NCI-H2227 treated with DMSO at 0.1 percent for 48 hours (cell line): ENCODE results near the gene SLC1A3.

ENCODE experiments used
- DNase-seq: peaks from one replicate; lab custom pipeline; 2025; lab: John Stamatoyannopoulos, UW

SLC1A3 gene

DNA sequence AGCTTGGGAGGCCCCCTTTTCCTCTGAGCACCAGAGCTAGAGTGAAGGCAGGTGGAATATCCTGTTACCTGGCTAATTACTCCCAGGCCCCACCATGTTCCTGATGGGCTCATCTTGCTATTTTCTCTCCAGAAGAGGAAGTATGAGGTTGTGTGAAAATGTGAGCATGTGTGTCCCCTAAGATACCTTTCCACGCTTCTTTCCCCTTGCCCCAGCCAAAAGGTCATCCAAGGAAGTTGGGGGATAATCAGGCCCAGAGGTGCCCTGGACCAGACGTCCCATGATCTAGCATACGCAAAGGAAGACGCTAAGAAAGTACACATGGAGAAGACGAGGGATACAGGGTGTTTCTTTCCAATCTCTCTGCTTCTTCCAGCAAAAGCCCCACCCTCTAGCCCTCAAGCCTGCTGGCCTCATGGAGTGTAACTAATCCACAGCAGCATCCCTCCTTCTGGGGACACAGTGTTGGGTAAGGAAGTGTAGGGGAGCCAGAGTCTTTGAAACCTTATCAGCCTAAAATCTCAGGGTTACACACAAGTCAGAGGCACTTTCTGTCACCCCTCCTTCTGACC, 115.3 kb downstream of the SLC1A3 start:
- DNase-seq: no peak

DNA sequence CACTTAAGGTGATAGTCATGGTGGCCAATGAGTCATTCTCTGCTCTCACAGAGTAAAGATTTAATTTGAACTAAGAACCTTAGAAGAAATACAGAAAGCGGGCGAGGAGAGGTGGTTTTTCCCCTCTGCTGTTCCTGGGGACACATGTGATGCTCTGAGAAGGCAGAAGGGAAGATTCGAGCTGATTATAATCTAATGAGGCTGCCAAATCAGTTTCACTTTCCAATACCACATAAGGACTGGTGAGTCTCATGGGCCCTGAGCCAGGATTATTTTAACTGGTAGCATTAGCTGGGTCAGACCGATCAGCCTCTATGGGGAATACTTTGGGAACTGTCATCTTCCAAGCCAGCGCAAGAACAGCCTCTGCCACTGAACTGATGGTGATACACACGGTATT, 116.5 kb downstream of the SLC1A3 start:
- DNase-seq: no peak

DNA sequence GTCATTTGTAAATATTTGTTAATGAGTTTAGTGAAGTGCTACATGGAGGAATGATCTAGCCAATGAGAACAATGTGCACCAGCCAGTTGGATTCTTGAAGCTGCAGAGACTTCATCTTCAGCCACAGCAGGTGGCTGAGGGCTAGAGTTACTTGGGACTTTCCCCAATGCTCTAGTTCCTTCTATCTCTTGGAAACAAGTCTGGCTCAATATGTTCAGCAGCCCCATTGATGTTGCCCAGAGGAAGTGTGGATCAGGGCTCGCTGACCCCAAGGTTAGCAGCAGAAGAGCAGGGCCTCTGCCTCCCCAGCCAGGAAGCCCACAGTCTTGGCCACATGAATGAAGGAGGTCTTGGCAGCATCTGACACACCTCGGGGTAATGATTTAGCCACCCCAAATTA, 117.5 kb downstream of the SLC1A3 start:
- DNase-seq: no peak

DNA sequence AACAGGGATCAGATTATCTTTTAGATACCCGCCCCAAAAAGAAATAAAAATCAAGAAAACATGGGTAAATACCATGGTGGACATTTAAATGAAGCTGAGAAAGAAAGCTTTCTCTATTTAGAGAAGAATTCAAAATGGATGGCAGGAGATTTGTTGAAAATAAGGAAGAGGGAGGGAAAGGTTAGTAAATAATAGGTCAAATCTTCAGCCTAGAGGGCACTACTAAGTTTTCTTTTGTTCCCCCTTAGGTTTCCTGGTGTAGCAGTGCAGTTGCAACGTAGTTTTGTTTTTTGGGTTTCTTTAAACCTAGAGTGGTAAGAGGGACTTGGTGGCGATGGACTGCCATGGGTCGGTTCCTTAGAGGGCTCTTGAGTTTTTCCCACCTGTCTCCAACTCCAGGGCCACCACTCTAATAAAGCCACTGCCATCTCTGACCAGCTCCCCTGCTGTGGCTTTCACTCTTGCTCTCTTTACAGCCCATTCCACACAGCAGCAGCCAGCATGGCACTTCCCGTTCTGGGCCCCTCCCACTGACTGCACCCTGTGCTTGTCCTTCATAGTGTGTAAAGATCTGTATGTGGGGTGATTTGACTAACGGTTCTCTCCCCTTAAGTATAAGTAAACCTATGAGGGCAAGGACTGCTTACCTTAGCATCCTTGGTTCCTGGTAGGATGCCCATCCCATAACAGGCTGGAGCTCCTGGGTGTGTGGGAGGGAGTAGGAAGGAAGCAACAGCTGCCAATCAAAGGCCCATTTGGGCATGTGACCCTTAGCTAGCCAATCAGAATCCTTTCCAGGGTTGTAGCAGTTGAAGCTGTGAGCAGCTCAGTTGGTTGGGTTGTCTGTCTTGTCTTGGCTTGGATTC, 118.3 kb downstream of the SLC1A3 start:
- no peak for DNase-seq

DNA sequence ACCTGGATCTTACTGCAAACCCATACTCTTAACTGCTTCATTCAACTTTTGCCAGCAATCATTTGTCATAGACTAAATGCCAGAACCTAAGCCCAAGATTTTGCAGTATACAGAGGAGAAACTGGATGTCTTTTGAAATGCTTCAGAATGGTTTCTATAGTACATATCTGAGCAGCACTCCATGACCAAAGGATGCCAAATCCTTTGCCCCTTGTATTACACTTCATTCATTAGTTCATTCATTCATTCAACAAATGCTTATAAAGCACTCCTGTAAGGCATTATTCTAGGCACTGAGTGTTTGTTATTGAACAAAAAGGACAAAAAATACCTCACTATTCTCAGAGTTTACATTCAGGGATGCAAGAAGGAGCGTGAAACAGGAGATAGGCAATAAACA, 119.9 kb downstream of the SLC1A3 start:
- DNase-seq: no peak

DNA sequence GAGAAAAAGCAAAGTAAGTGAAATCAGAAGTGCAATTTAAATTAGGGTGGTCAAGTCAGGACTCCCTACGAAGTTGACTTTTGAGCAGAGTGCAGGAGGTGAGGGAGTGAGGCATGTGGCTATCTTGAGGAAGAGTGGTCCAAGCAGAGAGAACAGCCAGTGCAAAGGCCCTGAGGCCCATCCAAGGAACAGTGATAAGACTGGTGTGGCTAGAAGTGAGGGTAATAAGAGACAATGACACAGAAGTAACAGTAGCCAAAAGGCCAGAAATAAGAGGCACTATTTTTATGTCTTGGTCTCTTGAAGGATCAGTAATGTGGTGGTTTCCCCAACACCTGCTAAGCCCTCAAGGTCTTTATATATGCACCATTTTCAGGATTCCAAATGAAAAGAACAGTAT, 120.4 kb downstream of the SLC1A3 start:
- no peak for DNase-seq

DNA sequence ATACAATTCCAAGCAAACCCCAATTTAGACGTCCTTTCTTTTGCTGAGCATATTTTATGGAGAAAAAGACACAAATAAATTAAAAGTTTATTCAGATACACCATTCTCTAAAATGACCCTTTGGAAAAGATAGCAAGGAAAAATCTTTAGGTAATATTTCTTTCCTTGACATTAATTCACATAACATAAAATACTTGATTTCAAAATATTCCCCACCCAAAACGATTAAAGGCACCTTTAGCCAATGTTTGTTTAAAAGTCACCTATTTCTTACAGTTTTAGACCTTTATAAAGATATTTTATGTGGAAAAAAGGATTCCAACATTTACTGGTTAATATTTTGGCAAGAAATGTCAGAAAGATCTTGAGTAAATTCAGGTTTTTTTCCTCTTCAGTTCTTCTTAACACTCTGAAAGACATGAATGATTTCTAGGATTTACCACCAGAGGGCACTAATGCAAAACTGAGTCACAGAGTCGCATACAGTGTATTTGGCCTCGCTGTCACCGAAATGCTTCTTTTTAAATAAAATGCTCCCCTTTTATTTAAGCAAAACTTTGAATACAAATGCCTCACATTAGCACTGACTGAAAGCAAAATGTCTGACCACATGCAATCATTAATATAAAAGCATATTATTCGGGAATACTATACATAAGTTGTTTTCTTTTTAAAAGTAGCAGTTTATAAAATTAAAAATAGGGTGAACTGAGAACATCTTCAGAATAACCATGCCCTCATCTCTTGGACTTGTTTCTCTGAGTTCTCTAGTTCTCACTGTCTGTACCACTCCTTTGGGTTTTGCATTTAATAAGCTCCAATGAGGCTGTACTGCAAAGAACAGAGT, 122.5 kb downstream of the SLC1A3 start:
- DNase-seq: peak; percentile 66

DNA sequence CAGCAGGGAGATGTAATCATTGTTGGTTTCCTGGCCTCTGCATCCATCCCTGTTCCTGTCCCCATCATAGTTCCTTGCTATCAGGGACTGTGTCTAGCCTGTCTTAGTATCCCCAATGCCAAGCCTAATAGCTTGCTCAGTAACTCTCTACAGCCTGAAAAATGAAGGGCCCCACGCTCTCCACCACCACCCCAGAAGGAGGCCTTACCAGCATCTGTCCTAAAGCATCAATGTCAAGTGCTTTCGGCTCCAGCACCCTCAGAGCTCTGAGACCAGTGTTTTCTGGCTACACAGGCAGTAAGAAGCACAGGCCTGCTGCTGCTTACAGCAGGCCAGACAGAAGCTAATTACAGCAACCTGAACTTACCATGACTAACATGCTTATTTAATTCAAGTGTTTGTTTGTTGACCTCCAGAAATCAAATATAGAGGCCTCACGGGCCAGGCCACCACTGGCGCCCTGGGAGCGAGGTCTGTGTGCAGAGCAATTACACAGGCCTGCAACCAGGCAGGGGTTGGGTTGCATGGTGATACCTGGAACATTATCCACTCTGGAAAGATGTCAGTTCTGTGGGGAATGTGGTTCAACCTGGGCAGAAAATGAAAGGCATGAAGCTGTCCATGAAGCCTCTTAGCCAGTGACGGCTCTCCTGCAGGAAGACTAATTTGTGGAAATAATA, 124.3 kb downstream of the SLC1A3 start:
- DNase-seq: no peak

DNA sequence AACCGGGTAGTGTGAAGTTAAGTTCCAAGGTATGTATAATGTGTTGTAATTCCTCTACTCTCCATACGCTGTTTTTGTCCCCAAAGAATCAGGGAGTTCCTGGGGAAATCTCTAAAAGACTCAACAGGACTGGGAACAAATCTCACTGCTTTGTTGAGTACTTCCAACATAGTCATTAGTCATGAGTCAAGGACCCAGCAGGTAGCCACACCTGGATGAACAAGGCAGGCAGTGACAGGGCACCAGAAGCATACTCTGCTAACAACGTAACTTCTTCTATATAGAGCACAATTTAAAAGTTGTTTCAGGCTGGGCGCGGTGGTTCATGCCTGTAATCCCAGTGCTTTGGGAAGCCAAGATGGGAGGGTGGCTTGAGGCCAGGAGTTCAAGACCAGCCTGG, 126.8 kb downstream of the SLC1A3 start:
- DNase-seq: no peak

DNA sequence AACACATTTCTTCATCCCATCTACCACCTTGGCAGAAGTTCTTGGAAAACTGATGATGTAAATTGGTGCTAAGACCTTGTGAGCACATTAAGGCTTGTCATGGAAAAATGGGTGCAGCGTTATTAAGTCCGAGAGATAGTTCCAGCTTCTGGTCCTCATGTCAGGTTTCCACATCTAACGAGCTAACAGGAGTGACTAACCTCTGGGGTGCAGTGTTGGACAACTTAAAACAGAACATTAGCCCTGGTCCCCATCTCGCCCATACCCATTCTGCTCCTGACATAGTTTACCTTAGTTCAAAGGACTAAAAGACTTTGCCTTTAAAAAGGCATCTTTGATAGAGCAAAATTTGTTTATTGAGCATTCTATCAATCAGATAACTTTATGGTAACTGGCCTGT, 128.0 kb downstream of the SLC1A3 start:
- no peak for DNase-seq

DNA sequence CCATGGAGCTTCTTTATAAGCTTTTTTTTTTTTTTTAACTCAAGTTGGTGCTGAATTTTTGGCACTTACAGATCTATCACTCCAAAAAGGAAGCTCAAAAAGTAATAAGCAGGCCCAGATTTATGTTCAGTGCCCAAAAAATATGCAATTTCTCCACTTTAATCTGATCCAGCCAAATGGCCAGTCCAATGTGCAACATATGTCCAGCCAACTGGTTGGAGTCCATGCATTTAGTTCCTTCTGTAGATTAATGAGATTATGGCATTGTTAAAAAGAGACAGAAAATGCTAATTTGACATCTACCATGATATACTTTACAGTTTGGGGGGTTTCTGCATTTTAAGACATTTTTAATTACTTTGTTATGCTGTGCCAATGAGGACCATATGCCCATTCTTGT, 129.5 kb downstream of the SLC1A3 start:
- DNase-seq: no peak
